Activated naive CD4-positive, alpha-beta T cell treated with anti-CD3 and anti-CD28 coated beads, Interleukin-2, amount 10 ng/mL, durations not matched to agents 7 days and 5 days (primary cell): Measurements from ENCODE around the gene ANO7.
A peak's percentile ranks its signal among the peaks of the same experiment; 100 is the strongest.

ENCODE experiments used
- CTCF ChIA-PET: fragments of 350-600 bp; sonication (Branson Sonifier 250); formaldehyde crosslinking; loops from one replicate; lab custom pipeline; 2021; ENCODE audit warnings: antibody characterized with exemption; lab: Charles Lee
- DNase-seq: peaks from one replicate; pipeline ENCODE4 v3.0.0-alpha.2; 2020
- H3K27ac Mint-ChIP-seq: one replicate; pipeline ENCODE4 v1.8.0; 2021; ENCODE audit warnings: mild to moderate bottlenecking, moderate library complexity, mixed read lengths
- H3K27me3 Mint-ChIP-seq: one replicate; pipeline ENCODE4 v1.8.0; 2021; ENCODE audit warnings: mild to moderate bottlenecking, mixed read lengths
- H3K36me3 Mint-ChIP-seq: one replicate; pipeline ENCODE4 v1.8.0; 2021; ENCODE audit warnings: mixed read lengths
- H3K4me1 Mint-ChIP-seq: one replicate; pipeline ENCODE4 v1.8.0; 2021; ENCODE audit warnings: mixed read lengths
- H3K4me3 Mint-ChIP-seq: one replicate; pipeline ENCODE4 v1.8.0; 2021; ENCODE audit warnings: mild to moderate bottlenecking, moderate library complexity, mixed read lengths
- H3K9me3 Mint-ChIP-seq: one replicate; pipeline ENCODE4 v1.8.0; 2021; ENCODE audit warnings: mixed read lengths

Gene ANO7

GRCh38 chr2:241258505-241259280 is 70.2 kb downstream of the ANO7 start:
- Mint-ChIP-seq H3K36me3 (peaks cover 62% of the 10 kb centered on the region), H3K4me3 (no peak overlapping the region), H3K4me1 (no peaks in the 10 kb centered on the region), H3K27me3 (no peaks in the 10 kb centered on the region), H3K9me3 (no peaks in the 10 kb centered on the region), H3K27ac (peak overlapping the region; percentile 12)
- CTCF ChIA-PET: interaction anchor here (1.6 kb wide), 1 partner anchor 9 kb away, joined by 7 read pairs; no protein-coding TSS in a partner anchor
- DNase-seq: no peak

- no peaks in the 10 kb centered on the region for H3K27me3 Mint-ChIP-seq
- H3K4me3 Mint-ChIP-seq: no peak overlapping the region
- no peak overlapping the region for H3K27ac Mint-ChIP-seq
- DNase-seq: no peak
- CTCF ChIA-PET: no interaction called here
- no peaks in the 10 kb centered on the region for H3K4me1 Mint-ChIP-seq
- peaks cover 50% of the 10 kb centered on the region for H3K36me3 Mint-ChIP-seq
- no peaks in the 10 kb centered on the region for H3K9me3 Mint-ChIP-seq
These were observed 72.4 kb downstream of the ANO7 start for GRCh38 chr2:241260911-241261310.

GRCh38 chr2:241261628-241262027 is 73.2 kb downstream of the ANO7 start:
- CTCF ChIA-PET: no interaction called here
- Mint-ChIP-seq H3K4me3 (no peak overlapping the region), H3K27me3 (no peaks in the 10 kb centered on the region), H3K4me1 (no peaks in the 10 kb centered on the region), H3K36me3 (peaks cover 45% of the 10 kb centered on the region), H3K27ac (no peak overlapping the region), H3K9me3 (no peaks in the 10 kb centered on the region)
- no peak for DNase-seq

- no peaks in the 10 kb centered on the region for H3K4me1 Mint-ChIP-seq
- no peak for DNase-seq
- H3K9me3 Mint-ChIP-seq: no peaks in the 10 kb centered on the region
- H3K36me3 Mint-ChIP-seq: peaks cover 49% of the 10 kb centered on the region
- H3K27ac Mint-ChIP-seq: no peak overlapping the region
- no peaks in the 10 kb centered on the region for H3K27me3 Mint-ChIP-seq
- H3K4me3 Mint-ChIP-seq: no peak overlapping the region
- CTCF ChIA-PET: no interaction called here
These were observed 74.6 kb downstream of the ANO7 start for GRCh38 chr2:241263061-241263460.

GRCh38 chr2:241265506-241265905 is 77.0 kb downstream of the ANO7 start:
- CTCF ChIA-PET: no interaction called here
- peaks cover 13% of the 10 kb centered on the region for H3K4me1 Mint-ChIP-seq
- no peaks in the 10 kb centered on the region for H3K9me3 Mint-ChIP-seq
- peaks cover 47% of the 10 kb centered on the region for H3K36me3 Mint-ChIP-seq
- no peaks in the 10 kb centered on the region for H3K27me3 Mint-ChIP-seq
- H3K4me3 Mint-ChIP-seq: no peak overlapping the region
- DNase-seq: no peak
- H3K27ac Mint-ChIP-seq: no peak overlapping the region

- H3K27me3 Mint-ChIP-seq: no peaks in the 10 kb centered on the region
- DNase-seq: no peak
- H3K36me3 Mint-ChIP-seq: peaks cover 36% of the 10 kb centered on the region
- no peak overlapping the region for H3K4me3 Mint-ChIP-seq
- CTCF ChIA-PET: interaction anchor here (2.1 kb wide), 1 partner anchor 10 kb away, joined by 7 read pairs; no protein-coding TSS in a partner anchor
- peaks cover 28% of the 10 kb centered on the region for H3K4me1 Mint-ChIP-seq
- no peaks in the 10 kb centered on the region for H3K9me3 Mint-ChIP-seq
- no peak overlapping the region for H3K27ac Mint-ChIP-seq
These were observed 79.0 kb downstream of the ANO7 start for GRCh38 chr2:241267249-241268067.

- no peak overlapping the region for H3K4me3 Mint-ChIP-seq
- H3K4me1 Mint-ChIP-seq: peaks cover 32% of the 10 kb centered on the region
- no peaks in the 10 kb centered on the region for H3K9me3 Mint-ChIP-seq
- no peak for DNase-seq
- CTCF ChIA-PET: interaction anchor here (2.1 kb wide), 1 partner anchor 11 kb away, joined by 7 read pairs; no protein-coding TSS in a partner anchor
- no peaks in the 10 kb centered on the region for H3K27me3 Mint-ChIP-seq
- no peak overlapping the region for H3K27ac Mint-ChIP-seq
- H3K36me3 Mint-ChIP-seq: peaks cover 29% of the 10 kb centered on the region
These were observed 79.8 kb downstream of the ANO7 start for GRCh38 chr2:241268306-241268705.

GRCh38 chr2:241268716-241269445 is 80.4 kb downstream of the ANO7 start:
- no peaks in the 10 kb centered on the region for H3K9me3 Mint-ChIP-seq
- peaks cover 37% of the 10 kb centered on the region for H3K4me1 Mint-ChIP-seq
- no peaks in the 10 kb centered on the region for H3K27me3 Mint-ChIP-seq
- CTCF ChIA-PET: interaction anchor here (2.1 kb wide), 1 partner anchor 11 kb away, joined by 7 read pairs; no protein-coding TSS in a partner anchor
- H3K27ac Mint-ChIP-seq: no peak overlapping the region
- no peak overlapping the region for H3K4me3 Mint-ChIP-seq
- H3K36me3 Mint-ChIP-seq: peaks cover 25% of the 10 kb centered on the region
- no peak for DNase-seq

- H3K4me3 Mint-ChIP-seq: no peak overlapping the region
- CTCF ChIA-PET: no interaction called here
- H3K4me1 Mint-ChIP-seq: peaks cover 38% of the 10 kb centered on the region
- H3K27me3 Mint-ChIP-seq: no peaks in the 10 kb centered on the region
- DNase-seq: no peak
- H3K27ac Mint-ChIP-seq: no peak overlapping the region
- peaks cover under 1% of the 10 kb centered on the region for H3K9me3 Mint-ChIP-seq
- H3K36me3 Mint-ChIP-seq: peaks cover 30% of the 10 kb centered on the region
These were observed 81.4 kb downstream of the ANO7 start for GRCh38 chr2:241269707-241270520.

- Mint-ChIP-seq H3K4me3 (peak overlapping the region; percentile 92), H3K27ac (no peak overlapping the region), H3K9me3 (peaks cover 7% of the 10 kb centered on the region), H3K36me3 (peaks cover 36% of the 10 kb centered on the region), H3K4me1 (peaks cover 43% of the 10 kb centered on the region), H3K27me3 (no peaks in the 10 kb centered on the region)
- CTCF ChIA-PET: no interaction called here
- DNase-seq: no peak
These were observed 82.1 kb downstream of the ANO7 start for GRCh38 chr2:241270531-241270930.

- H3K27me3 Mint-ChIP-seq: no peaks in the 10 kb centered on the region
- CTCF ChIA-PET: no interaction called here
- peak overlapping the region; percentile 87 for H3K27ac Mint-ChIP-seq
- H3K36me3 Mint-ChIP-seq: peaks cover 35% of the 10 kb centered on the region
- H3K9me3 Mint-ChIP-seq: peaks cover 7% of the 10 kb centered on the region
- H3K4me3 Mint-ChIP-seq: peak overlapping the region; percentile 92
- DNase-seq: peak; percentile 77
- H3K4me1 Mint-ChIP-seq: peaks cover 43% of the 10 kb centered on the region
These were observed 83.3 kb downstream of the ANO7 start for GRCh38 chr2:241271706-241272302.

- no peaks in the 10 kb centered on the region for H3K27me3 Mint-ChIP-seq
- H3K27ac Mint-ChIP-seq: no peak overlapping the region
- CTCF ChIA-PET: no interaction called here
- peaks cover 34% of the 10 kb centered on the region for H3K36me3 Mint-ChIP-seq
- peaks cover 43% of the 10 kb centered on the region for H3K4me1 Mint-ChIP-seq
- DNase-seq: peak; percentile 67
- peak overlapping the region; percentile 58 for H3K4me3 Mint-ChIP-seq
- peaks cover 7% of the 10 kb centered on the region for H3K9me3 Mint-ChIP-seq
These were observed 84.1 kb downstream of the ANO7 start for GRCh38 chr2:241272303-241273209.
